ENCODE data around the gene RNF26. TPM values are rescaled to one million over a fixed set of nuclear protein-coding genes. Genes with fewer than 3 reads are reported as not detected.
A peak's percentile ranks its signal among the peaks of the same experiment; 100 is the strongest.

RNF26 gene
- total RNA-seq, 1 donor from 2014 or later: 16.8 TPM

GRCh38 chr11:119309411-119309810 lies 24.9 kb upstream of the RNF26 start:
- Histone ChIP-seq H3K4me1 (peaks cover 11 to 65% of the 10 kb centered on the region in 2 donors), H3K27me3 (no peaks in the 10 kb centered on the region), H3K9me3 (no peaks in the 10 kb centered on the region), H3K4me3 (no peak overlapping the region), H3K27ac (peak overlapping the region; percentile 98 to 99), H3K36me3 (peaks cover 60 to 65% of the 10 kb centered on the region in 2 donors)
- no peak for DNase-seq (ENCODE audit: low spot score in 2 of 2)
- intact Hi-C loops (cut with DNase I): loop anchor here (5.0 kb wide), 1 partner anchor 102 kb away; the partner anchor contains the start of gene CBL
- no peak for TF ChIP-seq CTCF (IDR thresholded peaks at IDR 0.05)

- no peak for TF ChIP-seq CTCF (IDR thresholded peaks at IDR 0.05)
- peaks cover 65 to 72% of the 10 kb centered on the region in 2 donors for H3K36me3 ChIP-seq
- no peaks in the 10 kb centered on the region for H3K27me3 ChIP-seq
- H3K4me1 ChIP-seq: peaks cover 14 to 68% of the 10 kb centered on the region in 2 donors
- no peak for DNase-seq (ENCODE audit: low spot score in 2 of 2)
- peak overlapping the region; percentile 98 to 99 for H3K27ac ChIP-seq
- H3K4me3 ChIP-seq: no peak overlapping the region
- intact Hi-C loops (cut with DNase I): loop anchor here (5.0 kb wide), 1 partner anchor 103 kb away; the partner anchor contains the start of gene CBL
- no peaks in the 10 kb centered on the region for H3K9me3 ChIP-seq
Observed at GRCh38 chr11:119309953-119310681, 24.2 kb upstream of the RNF26 start.

DNA sequence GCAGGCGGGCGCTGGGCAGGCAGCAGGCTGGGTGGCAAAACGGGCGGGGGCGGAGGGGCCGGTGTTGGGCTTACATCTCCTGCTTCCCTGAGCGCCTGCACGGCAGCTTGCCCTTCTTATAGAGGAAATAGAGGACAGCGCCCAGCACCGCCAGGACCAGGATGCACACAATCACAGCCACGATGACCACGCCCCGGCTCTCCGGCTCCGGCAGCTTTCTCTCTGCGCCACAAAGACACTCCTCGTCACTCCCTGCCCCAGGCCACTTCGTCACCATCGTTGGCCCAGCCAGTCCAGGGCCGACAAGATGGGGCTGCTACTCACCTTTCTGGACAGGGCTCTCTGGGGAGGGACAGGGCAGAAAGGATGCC lies 23.7 kb upstream of the RNF26 start:
- peak overlapping the region; percentile 98 to 99 for H3K27ac ChIP-seq
- intact Hi-C loops (cut with DNase I): no loop called here
- H3K36me3 ChIP-seq: peaks cover 65 to 74% of the 10 kb centered on the region in 2 donors
- peaks cover 14 to 65% of the 10 kb centered on the region in 2 donors for H3K4me1 ChIP-seq
- H3K27me3 ChIP-seq: no peaks in the 10 kb centered on the region
- H3K4me3 ChIP-seq: no peak overlapping the region
- no peak for DNase-seq (ENCODE audit: low spot score in 2 of 2)
- TF ChIP-seq CTCF (IDR thresholded peaks at IDR 0.05): no peak
- H3K9me3 ChIP-seq: no peaks in the 10 kb centered on the region

- intact Hi-C loops (cut with DNase I): loop anchor here (5.0 kb wide), 3 partner anchors 212 to 692 kb away; partner anchors contain the start of genes BCL9L and DPAGT1
- Histone ChIP-seq H3K36me3 (peaks cover 52 to 56% of the 10 kb centered on the region in 2 donors), H3K27me3 (no peaks in the 10 kb centered on the region), H3K9me3 (no peaks in the 10 kb centered on the region), H3K4me1 (peaks cover 20 to 56% of the 10 kb centered on the region in 2 donors), H3K4me3 (peak overlapping the region; percentile 80 to 92), H3K27ac (peak overlapping the region; percentile 98 to 99)
- no peak for TF ChIP-seq CTCF (IDR thresholded peaks at IDR 0.05)
- DNase-seq (ENCODE audit: low spot score in 2 of 2): no peak
Observed at GRCh38 chr11:119314726-119315125, 19.6 kb upstream of the RNF26 start.

DNA sequence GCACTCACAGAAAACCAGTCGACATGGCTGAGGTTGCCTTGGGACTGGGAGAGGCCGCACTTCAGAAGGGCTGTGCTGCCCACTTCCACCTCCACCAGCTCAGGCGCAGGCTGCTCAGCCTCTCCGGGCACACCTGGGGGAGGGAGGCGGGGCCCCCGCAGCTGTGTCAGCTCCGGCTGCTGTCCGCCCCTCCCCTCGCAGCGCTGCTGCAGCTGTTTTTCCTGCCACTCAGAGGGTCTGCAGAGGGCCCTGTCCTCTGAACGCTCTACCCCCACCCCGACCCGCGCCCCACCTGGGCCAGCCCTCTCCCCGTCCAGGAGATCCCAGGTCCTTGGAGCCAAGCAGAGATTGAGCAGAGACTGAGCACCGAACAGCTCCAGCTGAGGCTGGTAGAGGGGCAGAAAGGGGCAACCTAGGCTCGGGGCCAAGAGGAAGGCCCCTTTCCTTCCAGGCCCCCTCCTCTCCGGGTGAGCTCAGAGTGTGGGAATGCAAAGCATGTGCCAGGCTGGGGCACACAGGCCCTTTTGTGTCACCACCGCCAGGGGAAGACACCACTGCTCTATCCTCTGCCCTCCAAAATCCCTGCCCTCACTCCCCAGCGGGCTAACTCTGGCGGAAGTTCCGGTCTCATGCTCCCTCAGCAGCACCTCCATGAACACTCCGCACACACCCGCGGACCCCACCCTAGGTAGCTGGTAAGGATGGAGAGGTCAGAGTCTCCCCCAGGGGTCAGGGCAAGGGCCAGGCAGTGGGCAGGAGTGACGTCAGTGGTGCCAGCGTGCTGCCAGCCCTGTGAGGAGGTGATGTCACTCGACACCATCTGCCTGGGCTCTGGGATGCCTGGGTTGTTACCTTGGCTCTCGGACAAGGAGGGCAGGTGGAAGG lies 19.0 kb upstream of the RNF26 start:
- H3K27me3 ChIP-seq: no peaks in the 10 kb centered on the region
- no peaks in the 10 kb centered on the region for H3K9me3 ChIP-seq
- peak overlapping the region; percentile 98 to 99 for H3K27ac ChIP-seq
- peak; percentile 11 to 24 (median 22) for TF ChIP-seq CTCF (IDR thresholded peaks at IDR 0.05)
- H3K4me1 ChIP-seq: peaks cover 20 to 60% of the 10 kb centered on the region in 2 donors
- peak overlapping the region; percentile 80 to 92 for H3K4me3 ChIP-seq
- peak in 1 of 2 donors; percentile 82 for DNase-seq (ENCODE audit: low spot score in 2 of 2)
- intact Hi-C loops (cut with DNase I): loop anchor here (1.0 to 5.0 kb wide), 4 partner anchors 9 to 693 kb away; partner anchors contain the start of genes BCL9L and DPAGT1
- H3K36me3 ChIP-seq: peaks cover 45 to 49% of the 10 kb centered on the region in 2 donors

Measured in ascending aorta (tissue), 2 donors.